Islet precursor cell (in vitro differentiated cells): ENCODE data around the gene DUSP19.

Source experiments
- DNase-seq: peaks from one replicate; pipeline ENCODE4 v3.0.0-alpha.2; 2018

Gene DUSP19

GRCh38 chr2:183126635-183127034 lies 48.1 kb downstream of the DUSP19 start:
- DNase-seq = no peak

- no peak for DNase-seq
These were observed 55.5 kb downstream of the DUSP19 start for GRCh38 chr2:183134016-183134415.

GRCh38 chr2:183148955-183149354 lies 70.4 kb downstream of the DUSP19 start:
- DNase-seq = no peak

- DNase-seq = no peak
These were observed 70.9 kb downstream of the DUSP19 start for GRCh38 chr2:183149489-183149888.
